NCI-H2196 (cell line): ENCODE results near the gene SRSF9.
A peak's percentile ranks its signal among the peaks of the same experiment; 100 is the strongest.
"Not testable (repeated sequence)": the region's sequence is repeated elsewhere in the genome, so short reads cannot be mapped to it uniquely, and the experiment has no call there.

Source experiments
- DNase-seq: peaks from one replicate; lab custom pipeline; 2025; ENCODE audit not compliant: unreplicated experiment; lab: John Stamatoyannopoulos, UW

SRSF9 gene, protein sequence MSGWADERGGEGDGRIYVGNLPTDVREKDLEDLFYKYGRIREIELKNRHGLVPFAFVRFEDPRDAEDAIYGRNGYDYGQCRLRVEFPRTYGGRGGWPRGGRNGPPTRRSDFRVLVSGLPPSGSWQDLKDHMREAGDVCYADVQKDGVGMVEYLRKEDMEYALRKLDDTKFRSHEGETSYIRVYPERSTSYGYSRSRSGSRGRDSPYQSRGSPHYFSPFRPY

DNA sequence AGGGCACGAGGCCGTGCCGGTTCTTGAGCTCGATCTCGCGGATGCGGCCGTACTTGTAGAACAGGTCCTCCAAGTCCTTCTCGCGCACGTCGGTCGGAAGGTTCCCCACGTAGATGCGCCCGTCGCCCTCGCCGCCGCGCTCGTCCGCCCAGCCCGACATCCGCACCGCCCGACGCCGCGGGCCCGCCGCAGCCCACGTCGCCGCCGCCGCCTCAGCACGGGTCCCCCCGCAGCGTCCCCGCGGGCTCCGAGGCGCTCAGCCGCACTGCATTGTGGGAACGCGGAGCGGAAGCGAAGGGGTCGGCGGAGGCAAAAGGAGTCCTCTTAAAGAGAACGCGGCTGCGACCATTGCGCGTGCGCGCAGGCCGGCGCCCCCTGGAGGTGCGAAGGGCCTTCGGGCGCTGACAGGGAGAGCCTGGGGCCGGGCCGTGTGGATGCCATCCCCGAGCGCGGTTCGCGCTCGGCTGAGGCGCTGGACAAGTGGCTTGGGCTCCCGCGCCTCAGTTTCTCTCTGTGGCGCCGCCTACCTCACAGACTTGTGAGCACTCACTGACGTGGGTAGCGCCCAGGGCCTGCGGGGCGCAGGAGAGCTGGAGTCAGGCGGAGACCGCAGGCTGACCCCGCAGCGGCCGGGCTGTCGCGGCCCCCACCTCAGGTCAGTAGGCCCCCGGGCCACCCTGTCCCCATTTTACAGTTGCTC, at the start of gene SRSF9:
Gene SRSF9 (minus strand): TSS at position 299 of the 700 bp plus-strand sequence. CDS start 139 bp downstream, at position 160.
- peak; percentile 97 for DNase-seq

GRCh38 chr12:120519324-120519723, 49.8 kb upstream of the SRSF9 start:
- not testable (repeated sequence) for DNase-seq

DNA sequence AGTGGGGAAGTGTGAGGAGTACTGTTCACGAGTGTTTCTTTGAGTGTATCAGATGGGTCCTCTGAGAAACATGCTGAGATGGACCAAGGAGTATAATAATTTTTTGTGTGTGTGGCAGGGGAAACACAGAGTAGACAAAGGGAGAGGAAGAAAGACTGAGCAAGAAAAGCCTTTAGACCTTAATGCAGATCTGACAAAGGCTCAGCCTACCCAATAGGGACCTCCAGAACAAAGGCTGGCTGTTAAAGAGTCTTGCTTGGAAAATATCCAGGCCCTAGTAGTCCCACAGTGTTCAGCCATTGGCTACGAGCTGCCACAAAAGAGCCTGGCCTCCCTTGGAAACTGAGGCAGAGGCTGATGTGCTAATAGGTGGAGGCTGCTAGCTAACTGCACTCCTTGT, 45.9 kb upstream of the SRSF9 start:
- DNase-seq, result no peak

GRCh38 chr12:120514002-120514401, 44.5 kb upstream of the SRSF9 start:
- DNase-seq, result no peak

GRCh38 chr12:120508537-120508936, 39.0 kb upstream of the SRSF9 start:
- DNase-seq, result no peak

- no peak for DNase-seq
These were observed 35.0 kb upstream of the SRSF9 start for GRCh38 chr12:120504587-120504986.

GRCh38 chr12:120500581-120500980, 31.0 kb upstream of the SRSF9 start:
- no peak for DNase-seq

DNA sequence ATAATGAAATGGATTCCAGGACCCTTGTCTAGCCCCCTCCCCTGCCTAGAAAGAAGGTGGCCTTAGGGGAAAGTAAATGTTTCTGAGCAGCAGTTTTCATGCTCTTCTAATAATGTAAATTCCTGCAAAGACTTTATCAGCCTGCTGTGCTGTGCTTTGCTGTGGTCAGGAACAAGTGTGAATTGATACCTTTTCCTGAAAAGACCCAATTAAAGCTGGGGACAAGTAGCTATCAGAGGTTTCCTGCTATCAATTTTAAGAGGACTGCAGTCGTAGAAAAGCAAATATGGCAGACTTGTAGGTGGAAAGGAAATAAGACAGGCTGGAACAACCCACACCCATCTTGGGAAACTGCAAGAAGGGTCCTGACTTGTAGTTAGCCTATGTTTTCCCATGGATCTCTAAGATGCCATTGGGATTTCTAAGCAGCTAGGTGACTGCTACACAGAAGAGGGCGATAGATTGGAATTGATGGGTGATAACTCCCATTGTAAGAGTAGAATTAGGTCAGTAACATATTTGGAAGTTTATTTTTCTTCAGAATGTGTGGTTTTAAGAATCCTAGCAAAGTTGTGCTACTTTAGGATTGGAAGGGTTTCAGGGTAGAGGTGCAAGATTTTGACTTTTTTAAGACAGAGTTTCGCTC, 29.4 kb upstream of the SRSF9 start:
- no peak for DNase-seq

- DNase-seq, result no peak
These were observed 28.1 kb upstream of the SRSF9 start for GRCh38 chr12:120497524-120498150.

- no peak for DNase-seq
These were observed 27.1 kb upstream of the SRSF9 start for GRCh38 chr12:120496413-120497340.

DNA sequence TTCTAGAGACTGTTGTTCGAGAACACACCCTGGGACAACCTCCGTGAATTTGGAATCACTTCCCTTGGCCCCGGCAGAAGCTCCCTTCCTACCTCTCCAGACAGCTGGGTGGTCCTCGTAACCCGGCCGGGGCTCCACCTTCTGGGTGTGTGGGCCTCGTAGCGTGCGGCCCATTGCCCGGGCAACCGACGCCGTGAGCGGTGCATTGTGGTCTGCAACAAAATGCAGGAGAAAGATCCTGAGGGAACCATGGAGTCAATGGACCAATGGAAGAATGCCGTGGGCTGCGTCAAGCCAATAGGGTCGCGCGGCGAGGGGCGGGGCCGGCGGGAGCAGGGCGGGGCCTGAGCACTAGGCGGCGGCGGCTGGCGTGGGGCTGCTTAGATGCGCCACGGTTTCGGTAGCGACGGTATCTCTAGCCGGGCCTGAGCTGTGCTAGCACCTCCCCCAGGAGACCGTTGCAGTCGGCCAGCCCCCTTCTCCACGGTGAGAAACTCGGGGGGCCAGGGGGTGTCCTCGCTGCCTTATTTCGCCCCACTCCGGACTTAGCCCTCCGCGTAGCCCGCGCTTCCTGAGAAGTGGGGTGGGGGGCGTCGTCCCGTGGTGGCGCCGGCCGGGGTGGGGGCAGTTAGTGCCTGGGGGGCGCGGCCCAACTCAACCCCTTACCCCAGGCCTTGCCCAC, 26.3 kb upstream of the SRSF9 start, which contains the start of gene DYNLL1:
Gene DYNLL1 (plus strand): TSS at position 383 of the 682 bp plus-strand sequence. CDS start 309 bp downstream, outside the sequence.
- DNase-seq, result peak; percentile 95

DNA sequence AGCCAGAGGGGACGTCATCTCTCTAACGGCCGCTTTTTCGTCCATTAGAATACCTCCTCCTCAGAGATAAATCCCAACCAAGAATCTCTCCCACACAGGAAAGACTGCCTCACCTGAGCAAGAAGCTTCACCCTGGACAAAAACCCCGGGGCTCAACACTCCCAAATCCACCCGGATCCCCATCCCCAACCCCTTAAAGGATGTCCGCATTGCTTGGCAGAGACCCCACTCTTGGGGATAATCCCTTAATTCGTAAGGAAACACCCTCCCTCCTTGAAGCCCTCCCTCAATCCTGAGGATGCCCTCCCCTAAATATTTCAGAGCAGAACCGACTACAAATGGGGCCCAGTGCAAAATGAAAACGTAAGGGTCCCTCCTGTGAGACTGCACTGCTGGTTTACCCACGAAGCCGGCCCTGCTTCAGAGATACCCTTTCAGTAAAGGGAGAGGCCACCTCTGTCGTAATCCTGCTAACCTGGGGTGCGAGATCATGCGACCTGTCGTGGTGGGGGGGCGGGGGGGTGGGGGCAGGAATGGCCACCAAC, 25.7 kb upstream of the SRSF9 start:
- no peak for DNase-seq

GRCh38 chr12:120490833-120491512, 21.4 kb upstream of the SRSF9 start:
- no peak for DNase-seq

DNA sequence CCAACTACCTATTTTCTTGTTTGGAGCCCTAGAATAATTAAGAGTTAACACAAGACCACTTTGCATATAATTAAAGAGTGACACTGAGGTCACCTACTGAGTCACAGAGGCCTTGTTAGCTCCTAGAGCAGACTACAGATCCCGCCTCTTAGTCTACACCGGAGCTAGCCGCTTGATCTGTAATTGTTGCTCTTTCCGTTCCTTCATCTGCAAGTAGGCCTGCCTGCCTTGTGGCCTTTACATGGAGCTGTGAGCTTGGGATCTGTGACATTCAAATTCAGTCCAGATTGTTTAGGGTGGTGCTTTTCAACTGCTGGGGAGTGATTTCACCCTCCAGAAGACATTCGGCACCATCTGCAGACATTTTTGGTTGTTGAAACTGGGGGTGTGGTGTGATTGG, 20.8 kb upstream of the SRSF9 start:
- DNase-seq, result no peak

DNA sequence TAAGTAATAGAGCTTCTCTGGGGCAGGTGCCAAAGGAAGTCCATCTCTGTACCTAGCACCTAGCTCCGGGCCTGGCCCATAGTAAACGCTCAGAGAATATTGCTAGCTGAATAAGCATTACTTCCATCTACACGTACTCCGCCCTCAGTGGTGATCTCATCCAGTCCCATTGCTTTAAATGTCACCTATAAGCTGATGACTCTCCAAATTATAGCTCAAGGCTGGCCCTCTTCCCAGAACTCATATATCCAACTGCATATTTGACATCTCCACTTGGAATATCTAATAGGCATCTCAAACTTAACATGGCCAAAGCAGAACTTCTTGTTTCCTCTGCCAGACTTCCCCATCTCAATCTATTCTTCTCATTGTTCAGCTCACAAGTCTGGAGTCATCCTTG, 19.5 kb upstream of the SRSF9 start:
- no peak for DNase-seq

DNA sequence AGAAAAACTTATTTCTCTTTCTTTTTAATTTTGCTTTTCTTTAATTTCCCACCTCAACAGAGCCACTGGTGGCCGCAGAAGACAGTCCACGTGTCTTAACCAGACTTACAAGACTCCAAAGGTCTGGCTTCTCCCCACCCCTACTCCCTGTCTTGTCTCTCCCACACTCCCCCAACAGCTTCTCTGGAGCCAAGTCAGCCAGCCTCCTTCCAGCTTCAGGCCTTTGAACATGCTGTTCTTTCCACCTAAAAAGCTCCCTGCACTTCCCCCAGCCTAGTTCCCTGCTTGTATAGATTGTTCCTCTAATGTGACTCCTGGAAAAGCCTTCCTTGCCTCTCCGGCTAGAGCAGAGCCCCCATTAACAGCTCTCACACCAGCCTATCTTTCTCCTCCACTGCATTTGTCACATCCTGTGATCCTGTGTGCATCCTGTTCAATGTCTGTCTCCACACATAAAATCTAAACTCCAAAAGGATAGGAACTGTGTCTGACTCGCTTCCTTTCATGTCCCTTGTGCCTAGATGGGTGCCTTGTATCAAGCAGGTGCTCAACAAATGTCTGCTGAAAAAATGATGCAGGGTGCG, 18.6 kb upstream of the SRSF9 start:
- DNase-seq, result no peak

DNA sequence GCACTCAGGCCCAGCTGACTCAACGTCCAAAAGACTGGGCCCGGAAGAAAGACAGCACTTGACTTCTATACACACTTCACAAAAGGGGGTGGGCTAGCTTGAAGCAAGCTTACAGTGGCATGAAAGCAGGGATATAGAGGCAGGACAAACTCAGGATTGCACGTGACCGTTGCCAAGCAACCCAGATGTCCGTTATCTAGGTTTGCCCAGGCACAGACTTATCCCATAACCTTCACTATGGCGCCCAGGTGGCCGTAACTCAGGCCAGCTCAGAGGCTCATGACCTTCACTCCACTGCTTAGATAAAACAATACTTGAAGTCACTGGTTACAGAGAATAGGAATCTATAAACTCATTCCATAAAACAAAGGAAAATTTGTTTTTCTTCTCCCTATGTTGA, 18.0 kb upstream of the SRSF9 start:
- not testable (repeated sequence) for DNase-seq

DNA sequence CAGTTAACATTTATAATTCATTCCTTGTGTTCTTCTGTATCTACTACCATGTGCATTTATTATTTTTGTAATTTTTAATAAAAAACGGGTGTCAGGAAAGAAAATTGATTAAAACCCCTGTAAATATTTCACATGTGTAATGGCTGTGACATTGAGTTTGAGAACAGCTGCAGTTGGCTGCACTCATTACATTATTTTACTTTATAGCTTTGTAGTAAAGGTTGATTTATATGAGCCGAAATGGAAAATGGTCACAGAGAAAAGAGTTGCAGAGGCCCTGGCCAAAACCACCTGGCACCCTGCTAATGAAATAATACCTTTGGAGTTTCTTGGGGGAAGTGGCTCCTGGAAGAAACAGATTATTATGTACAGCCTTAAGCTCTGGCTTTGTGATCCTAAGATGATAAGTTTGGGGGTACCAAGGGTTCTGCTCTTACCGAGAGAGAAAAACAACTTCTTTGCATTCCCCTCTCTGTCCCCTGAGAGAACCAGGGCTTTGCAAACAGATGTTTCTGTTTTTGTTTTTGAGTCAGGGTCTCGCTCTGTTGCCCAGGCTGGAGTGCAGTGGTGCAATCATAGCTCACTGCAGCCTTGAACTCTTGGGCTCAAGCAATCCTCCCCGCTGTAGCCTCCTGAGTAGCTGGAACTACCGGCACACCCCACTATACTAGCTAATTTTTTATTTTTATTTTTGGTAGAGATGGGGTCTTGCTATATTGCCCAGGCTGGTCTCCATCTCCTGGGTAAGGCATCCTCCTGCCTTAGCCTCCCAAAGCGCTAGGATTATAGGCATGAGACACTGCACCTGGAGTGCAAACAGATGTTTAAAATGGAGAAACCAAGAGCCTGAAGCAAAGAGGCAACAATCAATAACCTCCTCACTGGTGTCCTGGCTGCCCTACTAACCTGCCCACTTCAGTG, 16.7 kb upstream of the SRSF9 start:
- no peak for DNase-seq
